ENCODE data around the gene CD9.

- no peak for TF ChIP-seq GABPA (IDR thresholded peaks at IDR 0.05; ENCODE audit: low read depth)
- no peak for TF ChIP-seq CTCF (IDR thresholded peaks at IDR 0.05; ENCODE audit: insufficient read depth, low read length)
Observed at GRCh38 chr12:6165395-6165794, 34.8 kb upstream of the CD9 start.

Data from HL-60 (cell line).